IMR-90 (cell line): ENCODE data around the gene GJC3.

Experiments used
- BHLHE40 ChIP-seq: fragments of 150-350 bp; IDR thresholded peaks from 2 replicates; pipeline ENCODE4 v1.6.1; 2016; ENCODE audit warnings: mild to moderate bottlenecking, low read depth, low read length
- CEBPB ChIP-seq: IDR thresholded peaks from 2 replicates; pipeline ENCODE4 v1.6.1; 2012; ENCODE audit warnings: low read depth, low read length, improper control_type of control experiment
- CTCF ChIP-seq: conservative IDR thresholded peaks from 2 replicates; pipeline ENCODE4 v1.5.1; 2012; ENCODE audit warnings: mild to moderate bottlenecking, low read depth, low read length, improper control_type of control experiment
- ELK1 ChIP-seq: fragments of 150-350 bp; IDR thresholded peaks from 2 replicates; pipeline ENCODE4 v1.6.1; 2016; ENCODE audit warnings: low read depth, mild to moderate bottlenecking, low read length, moderate library complexity, borderline replicate concordance
- FOS ChIP-seq: fragments of 150-350 bp; IDR thresholded peaks from 2 replicates; pipeline ENCODE4 v1.6.1; 2016; ENCODE audit warnings: low read depth, low read length
- MAFK ChIP-seq: IDR thresholded peaks from 2 replicates; pipeline ENCODE4 v1.6.1; 2012; ENCODE audit warnings: low read depth, low read length, improper control_type of control experiment
- MXI1 ChIP-seq: IDR thresholded peaks from 2 replicates; pipeline ENCODE4 v1.6.1; 2012; ENCODE audit warnings: low read depth, mild to moderate bottlenecking, low read length, moderate library complexity, borderline replicate concordance
- NFE2L2 ChIP-seq: fragments of 150-350 bp; IDR thresholded peaks from 2 replicates; pipeline ENCODE4 v1.6.1; 2016; ENCODE audit warnings: low read depth, mild to moderate bottlenecking, low read length
- POLR2A ChIP-seq: IDR thresholded peaks from 2 replicates; pipeline ENCODE4 v1.6.1; 2012; ENCODE audit warnings: mild to moderate bottlenecking, low read depth, low read length
- RAD21 ChIP-seq: IDR thresholded peaks from 2 replicates; pipeline ENCODE4 v1.6.1; 2012; ENCODE audit warnings: low read length, improper control_type of control experiment
- RCOR1 ChIP-seq: IDR thresholded peaks from 2 replicates; pipeline ENCODE4 v1.6.1; 2012; ENCODE audit warnings: mild to moderate bottlenecking, low read length, improper control_type of control experiment; ENCODE audit not compliant: insufficient replicate concordance
- SMC3 ChIP-seq: fragments of 150-350 bp; IDR thresholded peaks from 2 replicates; pipeline ENCODE4 v1.6.1; 2016; ENCODE audit warnings: low read depth, mild to moderate bottlenecking, antibody characterized with exemption, low read length, moderate library complexity
- USF2 ChIP-seq: fragments of 150-350 bp; IDR thresholded peaks from 2 replicates; pipeline ENCODE4 v1.6.1; 2017; ENCODE audit warnings: mild to moderate bottlenecking, antibody characterized with exemption, low read length, low read depth

GRCh38 chr7:99876491-99876890 lies 52.9 kb downstream of the GJC3 start:
- TF ChIP-seq POLR2A (no peak), MXI1 (no peak), RCOR1 (no peak), CTCF (no peak), MAFK (no peak), CEBPB (no peak), FOS (no peak), USF2 (no peak), BHLHE40 (no peak), RAD21 (no peak), NFE2L2 (no peak), ELK1 (no peak), SMC3 (no peak)
